ENCODE data around the gene TRPM5. TPM values are rescaled to one million over a fixed set of nuclear protein-coding genes. Genes with fewer than 3 reads are reported as not detected.

TRPM5 gene
- total and polyA plus RNA-seq, 2 of the 4 experiments (the other 2 are of a cell fraction) = not detected

DNA sequence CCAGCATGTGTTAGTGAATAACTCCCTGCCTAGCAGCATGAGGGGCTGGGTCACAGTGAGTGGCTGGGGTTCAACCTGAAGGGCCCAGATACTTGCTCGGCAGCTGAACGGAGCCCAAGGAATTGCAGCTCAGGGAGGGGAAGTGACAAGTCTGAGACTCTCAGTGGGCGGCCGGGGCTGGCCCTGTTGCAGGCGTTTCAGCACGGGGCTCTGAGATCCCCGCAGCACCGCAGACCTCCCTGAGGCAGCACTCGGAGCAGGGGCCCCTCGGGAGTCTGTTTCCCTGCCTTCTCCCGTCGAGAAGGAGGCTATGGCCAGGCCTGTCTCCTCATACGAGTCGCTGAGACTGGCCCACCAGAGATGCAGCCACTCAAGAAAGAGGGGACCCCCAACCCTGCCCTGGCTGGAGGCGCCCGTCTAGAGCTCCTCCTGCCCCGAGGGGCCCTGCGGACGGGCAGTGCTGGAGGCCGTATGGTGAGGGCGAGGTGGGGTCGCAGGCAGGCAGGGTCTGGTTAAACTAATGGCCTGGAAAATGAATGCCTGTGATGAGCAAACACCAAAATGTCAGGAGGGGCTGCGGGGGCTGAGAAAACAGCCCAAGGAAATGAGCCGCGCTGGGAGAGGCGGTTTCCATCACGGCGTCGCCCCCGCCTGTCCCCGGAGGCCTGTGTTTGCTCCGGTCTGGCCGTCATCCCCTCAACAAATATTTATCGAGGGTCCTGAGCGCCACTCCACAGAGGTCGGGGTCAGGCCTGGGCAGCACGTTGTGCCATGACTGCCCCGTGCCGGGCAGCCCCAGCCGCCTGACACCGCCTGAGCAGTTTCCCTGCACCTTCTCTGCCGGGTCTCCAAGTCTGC, 34.5 kb downstream of the TRPM5 start:
- TF ChIP-seq MAZ (IDR thresholded peaks at IDR 0.05; ENCODE audit: borderline replicate concordance, low read depth, low read length) (no peak), POLR2A (IDR thresholded peaks at IDR 0.05; ENCODE audit: low read depth, low read length) (no peak), BHLHE40 (IDR thresholded peaks at IDR 0.05; ENCODE audit: low read depth, low read length) (no peak)
- Histone ChIP-seq H2AFZ (replicated peaks; ENCODE audit: low read length, poor library complexity) (peak overlapping the region; percentile 63), H3K14ac (replicated peaks; ENCODE audit: low read depth, low read length) (no peak overlapping the region), H3K36me3 (ENCODE audit: control insufficient read depth, insufficient read depth, low read length) (no peaks in the 10 kb centered on the region), H3K27ac (ENCODE audit: insufficient read depth, low read length) (no peak overlapping the region), H2BK15ac (ENCODE audit: low read depth, low read length) (no peak overlapping the region), H3K79me1 (ENCODE audit: low read depth in 1 of 2, low read length in 2 of 2) (no peaks in the 10 kb centered on the region), H4K20me1 (ENCODE audit: insufficient read depth, low read length) (no peaks in the 10 kb centered on the region), H3K9ac (ENCODE audit: low read depth, low read length) (no peak overlapping the region), H2BK20ac (ENCODE audit: low read depth, low read length) (no peak overlapping the region), H3K56ac (ENCODE audit: extremely low read depth, insufficient read depth, low read length) (no peak overlapping the region), H3K9me1 (ENCODE audit: insufficient read depth, low read length) (no peaks in the 10 kb centered on the region), H2BK5ac (ENCODE audit: low read depth, low read length, poor library complexity, severe bottlenecking) (no peak overlapping the region), H3K4ac (ENCODE audit: low read depth, low read length) (no peak overlapping the region), H3K18ac (ENCODE audit: low read depth, low read length) (no peak overlapping the region), H3K9me3 (ENCODE audit: control insufficient read depth, insufficient read depth, low read length) (no peaks in the 10 kb centered on the region), H2AK9ac (replicated peaks; ENCODE audit: low read depth, low read length, poor library complexity) (no peak overlapping the region), H4K5ac (ENCODE audit: low read depth, low read length) (no peak overlapping the region), H2BK120ac (ENCODE audit: low read depth, low read length) (no peak overlapping the region), H3K23ac (ENCODE audit: low read depth, low read length) (no peak overlapping the region), H3K4me1 (ENCODE audit: control insufficient read depth, insufficient read depth, low read length) (no peaks in the 10 kb centered on the region), H4K91ac (ENCODE audit: insufficient read depth, low read depth, low read length) (no peak overlapping the region), H2AK5ac (ENCODE audit: low read depth, low read length) (no peak overlapping the region), H3K27me3 (ENCODE audit: control insufficient read depth, insufficient read depth, low read length) (peaks cover 21% of the 10 kb centered on the region), H4K8ac (ENCODE audit: low read depth in 2 of 2, low read length in 2 of 2) (no peak overlapping the region), H3K4me3 (ENCODE audit: insufficient read depth, low read depth, low read length) (no peak overlapping the region), H3K4me2 (ENCODE audit: low read depth, low read length) (no peak overlapping the region)
- 41% methylated on average over 23 of the region's 42 CpGs; no CpG with 5 or more reads in 1 of the 2 experiments for WGBS, 2 experiments (ENCODE audit: extremely low coverage in 2 of 2, insufficient read length in 1 of 2)
- intact Hi-C loops (cut with micrococcal nuclease) (no loop called here), in situ Hi-C loops (cut with MboI; ENCODE audit: low sequenced_read_pairs) (no loop called here), dilution Hi-C loops (cut with HindIII; ENCODE audit: low sequenced_read_pairs, unreplicated experiment) (no loop called here)
- ChIA-PET POLR2A (ENCODE audit: unreplicated experiment) (no interaction called here), CTCF (interaction anchor here (0.7 to 1.0 kb wide), 2 partner anchors 10 to 653 kb away, joined by 3 to 4 read pairs; no protein-coding TSS in a partner anchor)
- ATAC-seq (ENCODE audit: low read depth) (no peak), DNase-seq (no peak)
- no TSS peak for BruUV-seq (replicated peaks)
